CD1c-positive myeloid dendritic cell (primary cell): ENCODE results near the gene FAM13A.

Experiments
- DNase-seq: peaks from one replicate; pipeline ENCODE4 v3.0.0-alpha.2; 2016; ENCODE audit errors: extremely low spot score

Gene FAM13A

GRCh38 chr4:88747351-88747750 is 309.6 kb downstream of the FAM13A start:
- no peak for DNase-seq

- DNase-seq = no peak
Observed at GRCh38 chr4:88746206-88746605, 310.8 kb downstream of the FAM13A start.

DNA sequence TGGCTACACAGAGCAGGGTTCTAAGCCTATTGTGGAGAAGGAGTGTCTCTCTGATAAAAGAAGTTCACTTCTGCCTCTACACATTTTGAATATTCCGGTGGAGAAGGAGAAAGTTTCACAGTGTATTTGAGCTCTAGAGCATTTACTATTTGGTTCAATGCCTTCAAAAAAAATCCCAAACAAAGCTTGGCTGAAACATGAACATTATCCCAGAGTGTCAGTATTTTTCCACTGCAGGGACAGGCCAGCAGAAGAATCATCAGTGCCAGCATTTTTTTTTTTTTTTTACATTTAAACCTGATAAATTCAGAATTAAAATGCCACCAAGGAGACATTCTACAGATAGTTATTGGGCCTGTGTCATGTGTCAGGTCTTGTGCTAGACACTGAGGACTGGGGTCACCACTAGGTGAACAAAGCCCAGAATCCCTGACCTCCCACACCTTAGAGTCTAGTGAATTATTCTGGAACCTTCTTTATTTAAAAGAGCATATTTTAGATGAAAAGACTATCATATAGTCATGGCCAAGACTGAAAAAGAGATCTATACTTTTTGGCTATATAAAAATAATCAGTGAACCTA is 311.3 kb downstream of the FAM13A start:
- no peak for DNase-seq

DNA sequence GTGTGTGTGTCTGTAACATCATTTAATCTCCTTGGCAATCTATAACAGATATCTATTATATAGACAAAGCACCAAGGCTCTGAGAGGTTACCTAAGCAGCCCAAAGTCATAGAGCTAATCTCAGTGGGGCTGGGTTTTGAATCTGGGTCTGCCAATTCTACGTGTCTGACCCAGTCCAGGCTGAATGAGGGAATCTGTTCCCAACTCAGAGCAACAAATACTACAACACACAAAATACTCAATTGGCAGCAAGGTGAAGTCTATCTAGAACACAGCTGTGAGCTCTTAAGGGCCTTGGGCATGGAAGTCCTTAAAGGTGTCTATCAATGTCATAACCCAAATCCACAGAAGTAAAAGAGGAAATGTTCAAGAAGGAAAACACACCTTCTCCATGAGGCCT is 311.8 kb downstream of the FAM13A start:
- no peak for DNase-seq

DNA sequence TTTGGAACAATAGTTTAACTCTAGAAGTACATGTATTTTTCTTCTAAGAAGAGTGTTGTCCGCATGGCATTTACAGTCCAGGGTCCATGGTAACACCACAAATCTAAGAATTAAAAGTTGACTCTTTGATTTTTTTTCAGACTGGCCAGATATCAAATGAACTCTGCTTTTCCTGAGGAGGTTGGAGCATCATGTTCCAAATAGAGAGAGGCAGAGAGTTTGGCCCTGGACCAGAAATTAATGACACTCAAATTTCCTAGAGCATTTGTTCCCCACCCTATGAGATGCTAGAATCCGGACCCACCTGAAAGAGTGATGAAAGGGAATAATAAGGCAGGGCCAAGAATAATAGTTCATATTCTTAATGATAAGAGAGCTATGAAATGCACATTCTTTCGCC is 312.4 kb downstream of the FAM13A start:
- no peak for DNase-seq

GRCh38 chr4:88743696-88744095 is 313.3 kb downstream of the FAM13A start:
- DNase-seq = no peak

- no peak for DNase-seq
Observed at GRCh38 chr4:88742561-88742960, 314.4 kb downstream of the FAM13A start.

- no peak for DNase-seq
Observed at GRCh38 chr4:88738180-88738579, 318.8 kb downstream of the FAM13A start.

GRCh38 chr4:88737307-88737941 is 319.6 kb downstream of the FAM13A start:
- no peak for DNase-seq

DNA sequence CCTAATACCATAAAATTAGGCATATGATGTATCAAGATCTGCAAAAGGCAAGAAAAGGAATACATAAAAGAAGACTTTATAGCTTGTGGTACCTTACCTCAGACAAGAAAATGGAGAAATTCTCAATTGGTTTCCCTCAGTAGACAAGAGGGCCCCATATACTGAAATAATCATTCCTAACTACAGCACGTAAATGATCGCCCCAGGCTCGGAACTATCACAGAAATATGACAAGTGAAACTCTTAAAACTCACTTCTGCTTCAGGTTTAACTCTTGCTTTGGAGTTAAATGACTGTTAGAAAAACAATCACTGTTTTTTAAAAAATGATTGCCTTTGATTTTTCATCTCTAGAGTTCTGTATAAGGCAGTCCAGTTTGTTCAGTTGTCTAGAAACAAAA is 320.7 kb downstream of the FAM13A start:
- DNase-seq = no peak

DNA sequence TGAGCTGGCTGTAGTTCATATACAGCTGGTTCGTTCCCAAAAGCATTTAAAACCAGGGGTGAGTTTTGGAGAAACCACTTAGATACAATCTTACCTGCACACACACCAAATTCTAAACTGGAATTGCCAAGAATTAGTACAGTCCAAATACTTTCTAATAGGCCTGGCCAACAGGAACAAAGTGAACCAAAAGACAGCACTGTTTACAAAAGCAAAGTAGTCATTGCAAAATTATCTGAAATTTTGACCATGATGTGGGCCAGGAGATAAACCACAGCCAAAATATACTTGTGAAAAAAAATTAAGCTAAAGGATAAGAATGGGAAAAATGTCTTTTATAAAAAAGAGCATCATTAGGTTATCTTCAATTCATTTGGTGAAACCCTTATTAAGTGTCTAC is 321.4 kb downstream of the FAM13A start:
- no peak for DNase-seq

DNA sequence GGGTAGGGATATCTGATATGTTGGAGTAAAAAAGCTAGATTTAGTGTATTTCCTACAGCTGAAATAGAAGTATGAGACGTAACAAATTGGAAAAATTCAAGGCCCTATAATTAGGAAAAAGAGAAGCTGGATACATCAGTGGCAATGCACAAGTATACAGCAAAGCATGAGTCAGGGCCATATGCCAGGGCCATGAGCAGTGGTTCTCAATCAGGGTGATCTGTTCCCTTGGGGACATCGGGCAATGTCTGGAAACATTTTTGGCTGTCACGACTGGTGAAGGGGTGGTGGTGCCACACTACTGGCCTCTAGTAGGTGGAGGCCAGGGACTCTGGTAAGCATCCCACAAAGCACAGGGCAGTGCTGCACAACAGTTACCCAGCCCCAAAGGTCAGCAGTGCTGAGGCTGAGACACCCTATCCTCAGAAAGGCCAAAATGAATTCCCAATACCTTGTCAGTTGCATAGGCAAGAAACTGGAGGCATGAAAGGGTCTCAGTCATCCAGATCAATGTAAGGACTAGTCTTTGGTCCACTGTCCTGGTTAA is 322.5 kb downstream of the FAM13A start:
- DNase-seq = no peak

GRCh38 chr4:88732714-88733368 is 324.1 kb downstream of the FAM13A start:
- no peak for DNase-seq

- no peak for DNase-seq
Observed at GRCh38 chr4:88731381-88731780, 325.6 kb downstream of the FAM13A start.

GRCh38 chr4:88730811-88731210 is 326.2 kb downstream of the FAM13A start:
- DNase-seq = no peak

DNA sequence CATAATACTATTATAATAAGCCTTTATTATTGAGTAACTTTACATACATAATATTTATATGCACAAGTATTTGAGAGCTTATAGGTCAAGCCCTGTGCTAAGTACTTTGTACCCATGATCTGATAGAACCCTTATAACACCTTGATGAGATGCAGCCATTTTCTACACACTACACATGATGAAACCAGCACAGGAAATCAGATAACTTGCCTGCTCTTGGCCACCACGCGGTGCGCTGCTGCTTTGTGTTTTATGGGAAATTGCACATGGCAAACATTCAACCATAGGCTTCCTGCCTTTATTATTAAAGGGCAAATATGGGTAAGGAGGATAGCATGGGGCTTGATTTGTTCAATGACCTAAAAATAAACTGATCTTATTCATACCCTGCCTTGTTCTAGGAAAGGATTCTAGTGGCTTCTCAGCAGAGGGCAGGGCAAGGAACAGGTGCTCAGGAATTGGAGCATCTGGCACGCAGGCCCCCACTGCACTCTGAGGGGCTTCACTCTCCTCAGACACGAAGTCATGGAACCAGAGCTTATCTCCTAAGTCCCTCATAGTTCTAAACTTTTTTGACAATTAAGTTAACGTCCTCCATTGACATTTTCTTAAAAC is 327.7 kb downstream of the FAM13A start:
- DNase-seq = no peak

DNA sequence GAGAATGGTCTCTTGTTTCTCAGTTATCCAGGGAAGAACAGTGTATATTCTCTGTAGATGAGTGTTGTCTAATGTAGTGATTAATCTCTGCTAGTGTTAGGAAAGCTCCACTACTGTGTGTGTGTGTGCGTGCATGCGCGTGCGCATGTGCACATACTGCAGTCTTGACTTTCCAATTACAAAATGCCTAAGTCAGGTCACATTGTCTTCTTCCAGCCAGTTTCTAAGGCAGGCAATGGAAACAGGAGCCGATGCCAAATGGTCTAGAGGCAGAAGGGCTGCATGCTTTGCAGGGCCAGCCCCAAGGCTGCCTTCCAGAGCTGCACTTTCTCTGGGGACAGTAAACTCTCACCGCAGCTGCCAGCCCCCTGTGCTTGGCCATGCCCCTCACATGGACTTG is 328.8 kb downstream of the FAM13A start:
- no peak for DNase-seq

GRCh38 chr4:88725986-88726385 is 331.0 kb downstream of the FAM13A start:
- DNase-seq = no peak

- no peak for DNase-seq
Observed at GRCh38 chr4:88725143-88725542, 331.8 kb downstream of the FAM13A start.

DNA sequence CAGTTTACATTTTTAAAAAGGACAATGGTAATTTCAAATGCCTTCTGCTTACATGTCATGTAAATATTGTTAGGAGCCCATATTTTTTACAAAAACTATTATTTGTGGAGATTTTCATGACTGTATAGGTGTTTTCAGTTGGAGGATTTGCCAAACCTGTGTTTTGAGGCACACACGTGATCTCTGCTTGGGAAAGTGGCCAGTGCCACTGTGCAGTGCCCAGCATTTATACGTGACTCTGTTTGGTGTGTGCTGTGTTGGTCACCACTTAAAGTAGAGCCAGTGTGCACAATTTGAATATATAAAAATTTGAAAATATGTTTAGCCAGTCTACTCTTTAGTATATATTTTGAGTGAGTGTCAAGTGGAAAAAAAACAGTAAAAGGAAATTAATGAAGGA is 332.6 kb downstream of the FAM13A start:
- no peak for DNase-seq

GRCh38 chr4:88722828-88723227 is 334.2 kb downstream of the FAM13A start:
- no peak for DNase-seq

GRCh38 chr4:88722276-88722780 is 334.7 kb downstream of the FAM13A start:
- no peak for DNase-seq
